HG02763 (cell line): ENCODE results near the gene CFP.

ENCODE experiments used
- ATAC-seq: cut with Tn5 transposase; IDR thresholded peaks from one replicate; pipeline ENCODE4 v1.9.1; 2021; ENCODE audit warnings: mild to moderate bottlenecking, moderate library complexity; ENCODE audit not compliant: unreplicated experiment

Gene CFP

GRCh38 chrX:47638816-47639215 is 9.1 kb upstream of the CFP start:
- no peak for ATAC-seq

DNA sequence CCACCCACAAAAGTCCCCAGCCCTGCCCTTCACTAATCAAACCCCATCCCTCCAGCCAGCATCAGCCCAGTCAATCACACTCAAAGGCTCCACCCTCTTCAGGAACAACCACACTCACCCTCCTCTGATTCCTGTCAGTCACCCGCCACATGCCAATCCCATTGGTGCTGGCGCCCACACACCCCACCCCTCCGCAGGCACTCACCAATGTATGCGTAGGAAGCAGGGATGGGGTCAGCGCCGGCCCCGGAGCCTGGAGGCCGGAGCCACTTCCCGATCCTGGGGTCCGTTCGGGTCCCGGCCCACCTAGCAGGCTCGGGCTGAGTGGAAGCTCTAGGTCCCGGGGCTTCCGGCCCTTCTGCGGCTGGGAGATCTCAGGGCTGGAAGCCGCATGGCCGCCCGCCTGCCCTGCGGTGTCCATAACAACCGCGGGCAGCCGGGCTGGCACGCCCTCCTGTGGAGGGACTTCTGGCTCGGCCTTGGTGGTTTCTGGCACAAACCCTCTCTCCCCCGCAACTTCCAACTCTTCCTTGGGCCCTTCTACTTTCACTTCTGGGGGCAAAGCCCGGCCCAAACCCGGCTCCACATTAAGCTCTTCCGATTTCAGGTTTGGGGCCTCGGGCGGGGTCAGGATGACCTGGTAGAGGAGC is 7.9 kb upstream of the CFP start:
- no peak for ATAC-seq

GRCh38 chrX:47634871-47635575 is 5.3 kb upstream of the CFP start:
- no peak for ATAC-seq

DNA sequence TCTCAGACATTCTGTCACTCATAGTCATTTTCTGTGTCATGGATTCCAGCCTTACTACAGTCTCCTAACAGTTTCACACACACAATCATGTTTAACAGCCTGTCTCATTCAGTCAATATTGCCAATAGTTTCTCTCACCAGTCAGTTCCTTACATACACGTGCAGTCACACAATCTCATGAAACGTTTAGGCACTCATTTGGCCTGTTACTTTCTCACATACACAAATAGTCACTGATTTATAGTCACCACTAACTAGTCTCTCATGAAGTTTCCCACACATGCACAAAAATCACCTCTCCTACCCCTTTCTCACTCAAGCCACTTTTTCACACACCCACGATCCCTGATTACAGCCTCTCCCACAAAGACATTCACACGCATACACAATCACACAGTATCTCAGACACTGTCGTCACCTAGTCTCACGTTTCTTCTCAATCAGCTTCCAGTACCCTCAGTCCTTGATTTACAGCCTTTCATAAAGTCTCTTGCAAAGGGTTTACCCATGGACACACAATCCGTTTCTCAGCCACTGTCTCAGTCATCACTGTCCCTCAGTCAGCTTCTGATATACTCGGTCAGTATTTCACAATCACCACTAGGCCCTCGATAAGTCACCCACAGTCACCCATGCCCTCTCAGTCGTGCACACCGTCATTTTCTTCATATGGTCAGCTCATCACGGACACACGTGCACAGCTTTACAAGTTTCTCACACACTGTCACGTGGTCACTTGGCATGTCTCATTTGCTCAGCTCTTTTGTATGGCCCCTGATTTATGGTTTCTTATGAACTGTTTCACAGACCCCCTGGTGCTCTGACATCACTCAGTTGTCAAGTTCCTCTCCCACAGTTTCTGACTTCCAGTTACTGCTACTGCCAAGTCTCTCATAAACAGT is 4.2 kb upstream of the CFP start:
- ATAC-seq: no peak

DNA sequence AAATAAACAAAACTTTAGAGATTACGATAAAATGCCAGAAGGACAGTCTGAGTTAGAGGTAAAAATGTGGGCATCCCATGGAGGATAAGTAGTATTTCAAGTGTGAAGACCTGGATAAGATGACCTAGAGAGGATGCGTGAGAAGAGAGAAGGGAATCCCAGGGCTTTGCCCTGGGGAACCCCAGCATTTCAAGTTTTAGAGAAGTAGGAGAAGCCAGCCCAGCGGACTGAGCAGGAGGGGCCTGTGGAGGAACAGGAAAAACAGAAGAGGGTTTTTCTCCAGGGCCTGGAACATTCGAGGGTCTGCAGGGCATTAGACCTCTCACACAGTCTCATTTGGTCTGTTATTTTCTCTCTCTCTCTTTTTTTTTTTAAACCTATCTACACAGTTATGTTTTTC is 2.9 kb upstream of the CFP start:
- no peak for ATAC-seq

GRCh38 chrX:47631676-47632075 is 1.9 kb upstream of the CFP start:
- ATAC-seq: no peak

- ATAC-seq: no peak
Measured at GRCh38 chrX:47628982-47629381, 748 bp downstream of the CFP start.

DNA sequence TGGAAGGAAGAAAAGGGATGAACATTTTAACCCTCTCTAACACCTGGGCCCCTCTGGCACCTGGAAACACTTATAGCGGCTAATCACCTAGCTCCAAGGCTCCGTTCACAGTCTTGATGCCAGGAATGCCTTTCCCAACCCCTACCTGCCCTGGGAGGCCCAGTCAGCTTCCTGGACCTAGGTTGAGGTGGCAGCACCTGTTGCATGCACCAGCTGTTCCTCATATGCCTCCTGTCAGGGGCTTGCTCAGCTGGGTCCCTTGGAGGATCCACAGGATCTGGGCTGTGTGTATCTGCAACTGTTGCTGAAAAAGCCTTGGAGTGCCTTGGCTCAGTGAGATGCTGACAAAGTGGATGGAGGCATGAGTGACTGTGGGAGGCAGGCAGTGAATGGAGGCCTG is 4.4 kb downstream of the CFP start:
- ATAC-seq: no peak

- ATAC-seq: no peak
Measured at GRCh38 chrX:47623540-47624027, 6.1 kb downstream of the CFP start.

GRCh38 chrX:47621851-47622250 is 7.9 kb downstream of the CFP start:
- no peak for ATAC-seq

DNA sequence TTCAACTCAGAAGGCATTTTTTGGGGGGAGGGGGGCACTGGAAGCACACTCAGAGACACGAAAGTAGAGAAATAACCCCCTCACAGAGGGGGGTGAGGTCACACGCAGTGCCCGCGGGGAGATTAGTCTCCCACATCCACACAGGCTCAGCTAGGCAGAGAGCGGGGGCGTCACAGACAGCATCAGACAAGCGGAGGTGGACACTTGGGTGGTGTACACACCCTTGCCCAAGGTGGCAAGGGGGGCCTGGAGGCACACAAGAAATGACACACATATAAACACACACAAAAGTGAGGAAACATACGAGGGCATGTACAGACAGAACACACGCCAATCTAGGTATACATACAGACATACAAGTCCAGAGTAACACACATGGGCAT is 9.4 kb downstream of the CFP start:
- ATAC-seq: no peak

DNA sequence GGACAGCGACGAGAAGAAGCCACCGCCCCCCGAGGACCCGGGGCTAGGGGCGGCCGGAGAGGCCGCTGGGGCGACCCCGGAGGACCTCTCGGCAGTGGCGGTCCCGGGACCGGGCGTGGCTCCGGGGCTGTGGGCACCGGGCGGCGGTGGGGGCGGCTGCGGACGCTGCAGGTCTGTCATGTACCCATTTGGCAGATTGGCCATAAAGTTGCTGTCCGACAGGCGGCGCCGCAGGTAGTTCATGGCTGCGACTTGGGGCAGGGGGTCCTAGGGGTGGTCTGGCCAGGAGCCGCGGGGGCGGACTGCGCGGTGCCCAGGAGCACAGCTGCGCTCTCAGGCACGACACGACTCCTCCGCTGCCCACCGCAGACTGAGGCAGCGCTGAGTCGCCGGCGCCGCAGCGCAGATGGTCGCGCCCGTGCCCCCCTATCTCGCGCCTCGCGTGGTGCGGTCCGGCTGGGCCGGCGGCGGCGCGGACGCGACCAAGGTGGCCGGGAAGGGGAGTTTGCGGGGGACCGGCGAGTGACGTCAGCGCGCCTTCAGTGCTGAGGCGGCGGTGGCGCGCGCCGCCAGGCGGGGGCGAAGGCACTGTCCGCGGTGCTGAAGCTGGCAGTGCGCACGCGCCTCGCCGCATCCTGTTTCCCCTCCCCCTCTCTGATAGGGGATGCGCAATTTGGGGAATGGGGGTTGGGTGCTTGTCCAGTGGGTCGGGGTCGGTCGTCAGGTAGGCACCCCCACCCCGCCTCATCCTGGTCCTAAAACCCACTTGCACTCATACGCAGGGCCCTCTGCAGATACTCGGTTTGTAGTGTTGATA is 10.0 kb downstream of the CFP start, which contains the start of gene SYN1:
SYN1 (minus strand) TSS at position 372 of the 817 bp plus-strand sequence; CDS start at position 243, 129 bp downstream.
- peak; percentile 72 for ATAC-seq

GRCh38 chrX:47618923-47619485 is 10.7 kb downstream of the CFP start:
- no peak for ATAC-seq

DNA sequence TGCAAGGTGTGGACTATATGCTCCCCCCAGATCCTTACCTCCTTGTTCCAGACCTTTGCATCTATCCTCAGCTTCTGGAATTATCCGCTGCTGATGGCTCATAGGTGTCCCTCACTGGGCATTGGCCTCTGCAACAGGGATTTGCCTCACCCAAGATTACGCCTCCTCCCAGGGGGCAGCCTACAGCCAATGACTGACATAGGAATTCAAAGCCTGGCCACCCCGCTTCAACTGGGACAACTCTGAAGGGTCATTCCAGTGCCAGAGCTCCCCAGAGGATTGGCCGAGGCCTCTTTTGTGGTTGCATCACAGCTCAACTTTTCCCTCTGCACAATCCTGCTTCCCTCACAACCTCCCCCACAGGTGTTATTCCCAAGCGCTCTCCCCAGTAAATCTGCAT is 15.1 kb downstream of the CFP start:
- no peak for ATAC-seq

DNA sequence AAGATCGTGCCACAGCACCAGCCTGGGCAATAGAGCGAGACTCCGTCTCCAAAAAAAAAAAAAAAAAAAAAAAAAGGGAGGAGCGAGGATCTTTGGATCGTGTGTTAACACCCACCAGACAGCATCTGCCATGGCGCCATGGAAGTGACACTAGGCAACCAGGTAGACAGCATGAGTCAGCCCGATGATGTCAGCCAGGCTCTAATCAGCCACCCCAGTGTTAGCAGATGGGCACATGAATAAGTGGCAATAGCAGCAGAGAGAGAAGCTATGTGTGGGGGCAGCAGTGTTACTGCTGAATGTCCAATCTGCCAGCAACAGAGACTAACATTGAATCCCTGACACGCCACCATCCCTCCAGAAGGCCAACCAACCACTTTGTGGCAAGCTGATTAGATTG is 16.6 kb downstream of the CFP start:
- ATAC-seq: no peak

DNA sequence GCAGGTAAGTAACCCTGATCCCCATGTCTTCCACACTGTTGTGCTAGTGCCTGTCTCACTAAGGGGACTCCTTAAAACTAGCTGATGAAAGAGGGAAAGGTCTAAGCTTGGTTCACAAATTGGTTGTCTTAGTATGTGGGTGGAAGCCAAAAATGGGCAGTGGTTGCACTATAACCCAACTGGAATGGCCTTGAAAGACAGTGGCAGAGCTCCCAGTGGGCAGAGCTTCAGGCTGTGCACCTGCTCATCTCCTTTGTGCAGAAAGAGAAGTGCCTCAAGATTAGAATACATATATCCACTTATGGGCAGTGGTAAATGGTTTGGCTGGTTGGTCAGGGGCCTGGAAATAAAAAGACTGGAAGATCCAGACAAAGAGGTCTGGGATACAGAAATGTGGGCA is 17.3 kb downstream of the CFP start:
- ATAC-seq: no peak

DNA sequence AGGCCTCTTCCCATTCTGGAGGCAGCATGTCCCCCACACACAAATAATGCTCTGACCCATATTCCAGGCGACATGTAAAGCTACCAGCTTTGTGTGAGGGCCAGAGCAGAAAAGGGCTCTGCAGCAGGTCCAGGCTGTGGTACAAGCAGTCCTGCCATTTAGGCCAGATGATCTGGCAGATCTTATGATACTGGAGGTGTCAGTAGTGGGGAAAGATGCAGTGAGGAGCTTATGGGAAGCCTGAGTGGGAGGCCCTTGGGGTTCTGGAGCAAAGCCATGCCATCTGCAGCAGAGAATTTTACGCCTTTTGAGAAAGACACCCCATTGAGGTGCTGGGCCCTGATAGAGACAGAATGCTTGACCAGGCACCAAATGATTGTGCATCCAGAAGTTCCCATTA is 17.8 kb downstream of the CFP start:
- ATAC-seq: no peak

- no peak for ATAC-seq
Measured at GRCh38 chrX:47611489-47611888, 18.2 kb downstream of the CFP start.

GRCh38 chrX:47610511-47610910 is 19.2 kb downstream of the CFP start:
- ATAC-seq: no peak

DNA sequence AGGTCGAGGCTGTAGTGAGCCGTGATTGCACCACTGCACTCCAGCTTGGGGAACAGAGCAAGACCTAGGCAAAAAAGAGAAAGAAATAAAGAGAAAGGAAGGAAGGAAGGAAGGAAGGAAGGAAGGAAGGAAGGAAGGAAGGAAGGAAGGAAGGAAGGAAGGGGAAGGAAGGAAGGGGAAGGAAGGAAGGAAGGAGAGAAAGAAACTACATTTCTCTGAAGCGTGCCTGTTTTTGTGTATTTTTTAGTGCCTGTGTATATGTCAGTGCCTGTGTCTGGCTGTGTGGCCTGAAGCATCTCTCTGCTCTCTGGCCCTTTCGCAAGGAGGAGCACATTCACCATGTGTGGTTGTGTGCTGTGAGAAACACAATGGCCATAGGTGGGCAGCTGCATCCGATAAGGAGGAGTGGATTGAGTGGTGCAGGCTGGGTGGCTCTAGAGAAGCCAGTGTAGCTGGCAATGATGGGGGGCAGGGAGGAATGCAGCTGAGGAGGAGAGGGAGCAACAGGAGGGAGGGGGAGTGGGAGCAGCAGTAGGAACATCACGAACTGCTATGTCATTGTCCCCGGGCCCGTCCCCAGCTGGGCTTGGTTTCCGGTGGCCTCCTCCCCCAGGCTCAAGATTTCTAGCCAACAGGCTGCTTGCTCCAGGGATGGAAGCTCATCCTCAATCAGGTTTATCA is 21.5 kb downstream of the CFP start:
- ATAC-seq: no peak
